SHP77 (cell line): ENCODE measurements around the gene PRELID2.
"Not testable (repeated sequence)": the region's sequence is repeated elsewhere in the genome, so short reads cannot be mapped to it uniquely, and the experiment has no call there.

Experiments used
- DNase-seq, 2 experiments: peaks; one replicate each; lab custom pipeline; 2025; lab: John Stamatoyannopoulos, UW

PRELID2 gene

DNA sequence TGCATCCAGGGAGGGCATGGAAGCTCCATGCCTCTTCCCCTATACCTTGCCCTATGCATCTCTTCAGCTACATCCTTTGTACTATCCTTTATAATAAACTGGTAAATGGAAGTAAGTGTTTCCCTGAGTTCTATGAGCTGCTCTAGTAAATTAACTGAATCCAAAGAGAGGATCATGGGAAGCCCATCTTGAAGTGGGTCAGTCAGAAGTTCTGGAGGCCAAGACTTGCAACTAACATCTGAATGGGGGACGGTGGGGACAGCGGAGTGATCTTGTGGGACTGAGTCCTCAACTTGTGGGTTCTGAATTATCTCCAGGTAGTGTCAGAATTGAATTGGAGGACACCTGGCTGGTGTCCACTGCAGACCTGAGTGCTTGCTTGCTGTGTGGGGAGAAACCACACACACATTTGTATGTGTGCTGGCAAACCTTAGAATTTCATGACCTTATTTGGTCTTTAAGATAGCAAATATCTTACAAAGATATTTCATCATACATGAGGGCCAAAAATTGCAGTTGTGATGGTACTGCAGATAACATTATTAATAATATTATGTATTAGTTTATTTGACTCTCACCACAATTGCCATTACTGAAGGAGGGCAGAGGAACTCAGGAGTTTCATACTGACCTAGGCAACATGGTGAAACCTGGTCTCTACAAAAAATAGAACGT is 5.5 kb upstream of the PRELID2 start:
- DNase-seq = no peak

DNA sequence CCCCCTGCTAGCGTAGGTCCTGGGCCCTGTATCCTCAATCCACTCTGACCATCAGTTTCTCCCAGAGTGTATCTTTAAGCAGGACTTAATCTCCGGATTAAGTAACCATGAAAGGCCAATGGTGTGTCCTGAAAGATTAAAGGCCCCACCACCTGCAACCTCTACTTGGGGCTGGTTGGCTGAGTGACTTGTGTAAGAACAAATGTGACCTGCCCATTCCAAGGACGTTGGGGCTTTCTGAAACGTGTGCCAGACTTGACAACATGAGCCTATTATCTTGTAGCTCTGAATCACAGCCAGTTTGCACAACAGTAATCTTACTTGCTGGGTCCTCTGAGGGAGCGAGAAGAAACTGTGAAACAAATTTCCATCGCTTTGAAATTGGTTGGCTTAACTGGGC is 3.1 kb upstream of the PRELID2 start:
- DNase-seq = no peak

DNA sequence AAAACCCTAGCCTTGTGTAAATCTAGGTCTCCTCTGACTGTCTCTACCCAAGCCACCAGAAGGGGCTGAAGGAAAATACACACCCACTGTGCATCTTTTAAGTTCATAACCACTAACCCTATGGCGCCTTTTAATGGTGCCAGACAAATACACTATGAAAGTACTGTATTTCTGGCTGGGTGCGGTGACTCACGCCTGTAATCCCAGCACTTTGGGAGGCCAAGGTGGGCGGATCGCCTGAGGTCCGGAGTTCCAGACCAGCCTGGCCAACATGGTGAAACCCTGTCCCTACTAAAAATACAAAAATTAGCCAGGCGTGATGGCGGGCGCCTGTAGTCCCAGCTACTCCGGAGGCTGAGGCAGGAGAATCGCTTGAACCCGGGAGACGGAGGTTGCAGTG is 1.1 kb upstream of the PRELID2 start:
- DNase-seq = not testable (repeated sequence)

DNA sequence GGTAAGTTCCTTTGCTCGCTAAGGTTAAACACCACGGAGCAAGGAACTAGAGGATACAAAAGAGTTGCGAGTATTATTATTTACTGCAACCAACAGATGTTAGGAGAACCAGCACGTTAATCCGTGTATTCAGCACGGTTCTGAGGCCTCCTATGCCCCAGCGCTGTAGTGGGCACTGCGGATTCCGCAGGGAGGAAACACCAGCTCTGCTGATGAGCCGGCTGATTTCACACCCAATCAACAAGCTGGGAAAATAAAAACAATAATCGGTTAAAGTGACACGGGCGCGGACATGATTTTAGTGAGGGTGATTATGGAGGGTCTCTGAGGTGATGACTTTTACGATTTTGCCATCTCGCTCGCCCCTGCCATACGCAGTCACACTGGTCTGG is 702 bp upstream of the PRELID2 start:
- DNase-seq = no peak

DNA sequence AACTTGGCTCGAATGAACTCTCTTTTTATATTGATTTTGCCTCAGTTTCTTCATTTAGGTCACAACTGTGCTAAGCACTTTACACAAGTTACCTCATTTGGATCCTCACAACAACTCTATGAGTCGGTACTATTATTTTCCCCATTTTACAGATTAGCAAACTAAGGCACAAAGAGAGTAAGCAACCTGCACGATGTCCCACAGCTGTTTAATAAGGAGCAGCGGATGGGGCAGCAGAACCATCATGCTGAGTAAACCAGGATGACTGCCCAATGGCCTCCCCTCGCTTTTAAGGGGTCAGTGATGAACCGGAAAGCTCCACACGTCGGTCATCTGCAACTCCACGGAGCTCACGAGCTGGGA is 607 bp downstream of the PRELID2 start:
- DNase-seq = no peak

DNA sequence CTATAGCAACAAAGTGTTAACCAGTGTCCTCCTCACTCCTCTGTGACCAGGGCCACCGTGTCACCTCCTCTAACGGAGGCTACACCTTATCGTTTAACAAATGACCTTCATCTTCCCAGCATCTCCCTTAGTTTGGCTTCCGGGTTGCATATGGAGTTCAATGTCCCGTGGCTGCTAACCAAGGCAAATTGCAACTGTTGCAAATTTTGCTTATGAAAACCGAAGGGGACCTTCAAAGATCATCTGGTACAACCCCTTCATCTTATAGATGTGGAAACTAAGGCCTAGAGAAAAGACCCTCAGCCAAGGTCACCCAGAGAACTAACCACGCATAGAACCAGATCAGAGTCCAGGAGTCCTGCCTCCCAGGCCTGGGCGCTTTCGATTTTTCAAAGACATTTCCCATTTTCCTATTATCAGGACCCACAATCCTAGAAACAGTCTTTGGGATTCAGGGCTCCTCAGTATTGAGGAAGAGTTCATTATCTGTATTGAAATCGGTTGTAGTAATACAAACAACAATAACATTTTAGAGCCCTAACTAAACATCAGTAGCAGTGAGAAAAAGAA is 1.4 kb downstream of the PRELID2 start:
- DNase-seq = no peak

DNA sequence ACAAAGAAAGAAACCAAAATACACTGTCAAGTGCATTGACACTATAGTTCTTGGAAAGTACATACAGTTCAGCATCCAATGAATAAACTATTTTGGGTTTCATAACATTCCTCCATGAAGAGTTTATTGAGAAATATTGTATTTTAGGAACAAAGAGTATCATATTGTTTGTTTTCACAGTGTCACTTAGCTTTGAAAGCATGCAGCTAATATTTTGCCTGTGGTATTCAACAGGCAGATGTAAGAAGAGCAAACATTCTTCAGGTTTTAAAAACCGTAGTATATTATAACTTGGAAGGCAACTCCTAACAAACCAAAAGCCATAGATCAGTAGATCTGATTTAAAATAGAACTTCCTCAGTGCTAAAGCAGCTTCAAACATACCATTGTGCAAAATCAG is 4.5 kb downstream of the PRELID2 start:
- DNase-seq = no peak

DNA sequence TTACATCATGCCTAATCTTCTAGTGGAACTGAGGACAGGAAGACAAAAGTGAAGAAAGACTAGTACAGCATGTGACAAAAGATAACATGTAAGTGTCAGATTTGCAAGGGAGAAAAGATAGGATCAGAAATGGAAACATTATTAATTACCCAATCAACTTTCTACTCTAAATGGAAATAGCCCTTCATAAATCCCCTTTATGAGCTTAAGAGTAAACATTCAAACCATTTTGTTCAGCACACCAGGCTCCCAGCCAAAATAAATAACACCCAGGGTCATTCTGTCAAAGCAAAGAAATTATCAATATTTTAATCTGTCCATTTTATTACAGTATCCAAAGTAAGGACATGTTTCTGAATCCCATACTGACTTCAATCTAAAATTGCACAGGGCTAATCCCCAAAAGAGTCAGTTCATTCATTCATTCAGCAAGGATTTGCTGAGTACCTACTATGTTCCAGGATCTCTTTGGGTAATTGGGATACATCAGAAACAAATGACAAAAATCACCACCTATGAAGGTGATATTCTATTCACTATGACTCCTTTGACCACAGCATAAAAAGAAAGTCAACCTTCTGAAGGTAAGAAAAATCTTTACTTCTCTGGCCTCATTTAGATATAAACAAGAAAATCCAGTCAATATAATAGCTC is 5.3 kb downstream of the PRELID2 start:
- DNase-seq = peak; percentile 15 to 25

DNA sequence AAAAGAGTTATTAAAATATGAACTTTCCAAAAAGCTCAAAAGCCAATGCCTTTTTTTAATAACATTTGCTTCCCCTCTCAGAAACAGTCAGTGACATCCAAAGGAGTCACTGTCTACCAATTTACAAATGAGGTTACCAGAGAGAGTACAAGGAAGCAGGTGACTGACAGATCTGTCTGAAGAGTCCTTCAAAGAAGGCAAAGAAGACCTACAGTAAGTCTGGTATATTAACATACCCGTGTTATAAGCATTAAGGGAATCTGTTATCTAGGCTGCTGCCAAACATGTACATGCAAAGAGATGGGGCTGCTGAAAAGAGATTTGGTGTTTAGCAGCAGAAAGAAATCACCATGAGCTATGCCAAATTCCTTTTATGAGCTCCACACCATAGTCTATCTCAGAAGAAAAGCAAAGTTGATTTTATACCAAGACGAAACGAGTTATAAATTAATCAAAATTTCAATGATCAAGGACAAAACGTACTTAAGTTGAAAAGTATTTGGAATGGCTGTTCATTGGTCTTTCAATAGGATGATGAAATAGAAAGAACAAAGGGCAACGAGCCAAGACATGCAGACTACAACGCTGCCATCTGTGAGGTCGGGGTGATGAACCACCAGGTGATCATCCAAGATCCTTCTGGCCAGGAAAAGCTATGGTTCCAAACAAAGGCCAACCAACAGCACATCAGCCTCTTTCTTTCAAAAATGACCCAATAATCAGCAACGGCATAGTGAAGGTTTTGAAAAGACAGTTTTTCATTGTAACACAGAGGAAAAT is 8.1 kb downstream of the PRELID2 start:
- DNase-seq = peak in 1 of 2 experiments; percentile 22

DNA sequence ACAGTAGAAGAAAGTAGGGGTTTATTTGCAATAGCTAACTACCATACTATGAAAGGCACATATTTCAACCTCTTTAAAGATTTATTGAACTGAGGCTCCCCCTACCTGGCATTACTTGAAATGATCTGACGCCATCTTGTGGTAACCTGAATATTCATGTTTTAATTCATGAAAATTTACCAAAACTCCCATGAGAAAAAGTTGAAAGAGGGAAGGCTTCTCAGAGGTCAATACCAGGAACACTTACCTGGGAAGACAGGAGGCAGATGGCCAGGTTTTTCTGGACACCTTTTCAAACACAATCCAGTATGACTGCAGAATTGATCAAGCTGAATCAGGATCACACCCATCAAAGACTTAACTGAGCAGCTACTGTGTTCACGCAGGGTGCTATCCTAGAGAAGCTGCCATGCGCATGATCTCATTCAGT is 9.4 kb downstream of the PRELID2 start:
- peak; percentile 36 to 56 for DNase-seq

DNA sequence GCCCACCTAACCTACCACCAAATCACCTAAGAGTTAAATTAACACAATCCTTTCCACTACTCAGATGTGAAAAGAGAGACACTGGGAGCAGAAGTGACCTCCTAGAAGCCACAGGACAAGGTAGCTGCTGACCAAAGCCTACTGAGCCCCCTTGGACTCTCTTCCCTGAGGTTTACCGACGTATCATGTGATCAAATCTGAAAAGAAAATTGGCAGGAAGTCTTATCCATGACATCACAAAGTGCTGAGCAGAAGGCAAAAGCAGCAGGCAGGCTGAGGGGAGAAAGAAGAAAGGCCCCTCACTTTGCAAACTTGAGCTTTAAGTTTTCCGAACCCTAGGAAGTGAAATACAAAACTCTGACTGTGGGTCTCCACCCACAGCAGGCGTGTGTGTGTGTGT is 11.1 kb downstream of the PRELID2 start:
- no peak for DNase-seq

DNA sequence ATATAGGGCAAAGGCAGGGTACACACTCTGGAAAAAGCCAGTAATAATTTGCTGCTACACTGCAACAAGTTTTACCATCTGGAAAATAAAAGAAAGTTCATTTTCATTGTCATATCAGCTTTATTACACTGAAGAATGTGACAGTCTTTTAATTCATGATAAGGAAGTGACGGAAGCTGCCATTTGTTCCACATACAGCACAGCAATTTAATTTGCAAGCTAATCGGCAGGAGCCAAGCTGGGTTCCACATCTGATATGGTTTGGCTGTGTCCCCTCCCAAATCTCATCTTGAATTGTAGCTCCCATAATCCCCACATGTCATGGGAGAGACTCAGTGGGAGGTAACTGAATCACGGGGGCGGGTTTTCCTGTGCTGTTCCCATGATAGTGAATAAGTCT is 16.5 kb downstream of the PRELID2 start:
- DNase-seq = no peak

DNA sequence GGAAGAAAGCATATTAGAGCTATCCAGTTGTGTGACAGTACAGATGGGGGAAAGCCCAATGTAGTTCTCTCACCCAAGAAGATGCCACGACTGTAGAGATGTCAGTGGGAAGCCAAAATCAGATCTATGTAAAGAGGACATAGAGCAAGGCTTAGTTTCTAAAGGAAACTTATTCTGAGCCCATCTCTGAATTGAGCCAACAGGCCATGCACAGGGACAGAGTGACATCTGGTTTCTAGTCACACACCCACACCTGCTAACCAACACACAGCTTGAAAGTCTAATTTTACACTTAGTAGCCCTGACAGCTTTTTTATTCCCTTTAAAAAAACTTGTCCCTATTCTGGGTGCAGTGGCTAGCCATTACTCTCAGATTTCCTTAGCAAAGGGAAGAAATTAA is 22.3 kb downstream of the PRELID2 start:
- DNase-seq = no peak

DNA sequence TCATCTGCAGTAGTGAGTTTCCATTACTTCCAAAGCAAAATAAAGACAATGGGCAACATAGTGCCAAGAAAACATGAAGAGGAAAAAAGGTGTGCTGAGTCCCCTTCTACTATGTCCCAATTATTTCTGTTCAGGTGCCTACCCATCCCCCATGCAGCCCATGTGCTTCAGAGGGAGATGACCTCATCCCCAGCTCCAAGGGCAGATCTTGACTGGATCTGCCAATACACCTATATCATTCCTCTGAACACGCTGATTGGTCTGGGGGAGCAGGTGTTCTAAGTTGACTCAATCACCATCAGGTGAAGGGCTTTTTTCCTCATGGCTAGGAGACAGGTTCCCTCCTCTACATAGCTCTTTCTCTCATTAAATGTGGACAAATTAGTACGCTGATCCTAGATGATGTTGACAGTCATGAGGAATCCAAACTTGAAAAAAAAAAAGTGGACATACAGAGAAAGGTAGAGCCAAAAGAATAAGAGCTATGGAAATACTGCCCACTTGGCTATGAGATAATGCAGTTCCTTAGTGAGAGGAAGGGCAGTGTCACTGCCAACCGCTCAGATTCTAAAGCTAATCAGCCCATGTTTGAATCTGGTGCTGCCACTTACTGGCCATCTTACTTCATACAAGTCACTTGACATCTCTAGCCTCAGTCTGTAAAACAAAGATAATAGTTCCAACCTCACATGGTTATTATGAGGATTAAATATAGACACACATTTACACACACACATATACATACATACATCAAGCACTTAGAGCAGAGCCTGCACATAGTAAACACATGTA is 23.1 kb downstream of the PRELID2 start:
- DNase-seq = peak in 1 of 2 experiments; percentile 35

DNA sequence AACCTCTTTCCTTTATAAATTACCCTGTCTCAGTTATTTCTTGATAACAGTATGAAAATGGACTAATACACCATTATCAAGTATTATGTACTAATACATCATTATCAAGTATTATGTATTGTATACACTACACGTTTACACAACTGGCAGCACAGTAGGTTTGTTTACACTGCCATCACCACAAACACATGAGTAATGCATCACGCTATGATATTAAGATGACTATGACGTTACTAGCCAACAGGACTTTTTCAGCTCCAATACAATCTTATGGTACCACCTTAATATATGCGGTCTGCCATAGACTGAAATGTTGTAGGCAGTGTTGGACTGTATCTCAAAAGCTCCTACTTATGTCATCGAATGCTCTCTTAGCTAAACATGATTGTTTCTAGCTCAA is 28.2 kb downstream of the PRELID2 start:
- DNase-seq = no peak

DNA sequence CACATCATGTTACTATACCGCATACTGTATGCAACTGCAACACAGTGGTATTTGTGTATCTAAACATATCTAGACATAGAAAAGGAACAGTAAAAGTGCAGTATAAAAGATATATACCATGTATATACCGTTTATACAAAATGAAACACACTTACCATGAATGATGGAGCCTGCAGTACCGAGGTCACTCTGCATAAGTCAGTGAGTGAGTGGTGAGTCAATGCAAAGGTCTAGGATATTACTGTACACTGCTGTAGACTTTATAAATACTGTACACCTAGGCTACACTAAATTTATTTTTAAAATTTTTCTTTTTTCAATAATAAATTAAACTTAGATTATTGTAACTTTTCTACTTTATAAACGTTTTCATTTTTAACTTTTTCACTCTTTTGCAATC is 29.3 kb downstream of the PRELID2 start:
- DNase-seq = no peak

DNA sequence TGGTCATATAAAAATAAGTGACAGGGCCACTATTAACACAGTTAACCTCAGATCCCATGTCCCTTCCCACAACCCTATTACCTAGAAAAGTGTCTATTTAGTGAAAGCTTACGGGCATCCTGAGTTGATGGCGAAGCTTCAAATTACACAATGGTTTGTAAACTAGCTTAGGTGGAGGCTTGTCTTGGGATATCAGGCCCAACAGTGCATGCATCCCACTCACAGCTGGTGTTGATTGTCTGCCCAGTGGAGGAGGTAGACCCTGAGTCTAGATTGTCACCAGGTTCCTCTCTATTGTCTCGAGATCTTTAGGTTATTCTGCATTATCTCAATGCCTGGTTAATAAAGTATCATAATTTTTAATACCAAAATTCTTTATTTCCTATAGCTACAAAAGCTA is 30.4 kb downstream of the PRELID2 start:
- no peak for DNase-seq

DNA sequence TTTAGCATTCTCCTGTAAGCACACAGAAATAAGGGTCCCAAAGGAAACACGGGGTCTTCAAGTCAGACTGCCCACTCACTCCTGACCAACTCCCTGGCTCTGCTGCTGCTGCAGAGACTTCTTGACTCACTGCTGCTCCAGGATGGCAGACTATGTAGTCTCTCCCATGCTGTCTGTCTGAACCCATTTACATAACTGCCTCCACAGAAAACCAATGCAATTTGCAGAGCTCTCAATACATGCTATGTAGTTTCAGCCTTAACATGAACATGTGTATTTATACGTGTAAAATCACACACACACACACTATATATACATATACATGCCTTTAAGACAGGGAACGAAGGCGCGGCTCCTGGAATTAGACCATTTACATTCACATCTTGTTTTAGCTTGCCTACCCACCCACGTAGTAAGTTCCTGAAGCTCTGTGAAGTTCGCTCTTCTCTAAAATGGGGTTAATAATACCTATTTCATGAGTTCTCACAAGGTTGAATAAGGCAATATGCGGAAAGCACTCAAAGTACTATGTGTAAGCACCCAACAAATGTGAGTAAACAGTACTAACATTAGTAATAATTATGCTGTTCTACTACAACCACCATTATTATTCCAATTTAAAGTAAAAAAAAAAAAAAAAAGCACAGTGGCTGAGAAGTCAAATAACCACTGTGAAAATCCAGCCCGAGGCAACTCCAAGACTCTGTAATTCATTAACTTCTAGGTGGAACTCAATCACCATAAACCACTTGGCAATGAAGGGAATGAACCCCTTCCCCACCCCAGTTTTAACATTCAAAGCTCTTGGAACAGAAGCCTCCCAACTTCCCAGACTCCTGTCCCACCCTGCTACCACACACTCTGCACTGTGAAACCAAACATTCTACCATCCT is 31.8 kb downstream of the PRELID2 start:
- DNase-seq = no peak

DNA sequence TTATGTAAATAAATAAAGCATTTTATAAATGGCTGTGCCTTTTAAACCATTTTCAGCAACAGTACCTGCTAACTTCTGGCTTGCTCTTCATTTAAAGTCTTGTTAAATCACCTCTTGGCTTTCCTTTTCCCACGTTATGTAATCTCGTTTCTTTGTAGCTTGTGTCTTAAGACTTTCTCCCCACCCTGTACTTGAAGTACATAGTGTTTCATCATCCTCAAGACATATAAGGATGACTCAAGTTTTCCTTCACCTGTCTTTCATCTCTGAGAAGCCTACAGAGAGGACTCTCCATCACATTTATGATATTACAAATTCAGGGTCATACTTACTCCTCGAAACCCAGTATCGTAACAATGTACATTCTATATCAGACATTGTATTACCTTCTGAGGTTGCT is 33.9 kb downstream of the PRELID2 start:
- no peak for DNase-seq

DNA sequence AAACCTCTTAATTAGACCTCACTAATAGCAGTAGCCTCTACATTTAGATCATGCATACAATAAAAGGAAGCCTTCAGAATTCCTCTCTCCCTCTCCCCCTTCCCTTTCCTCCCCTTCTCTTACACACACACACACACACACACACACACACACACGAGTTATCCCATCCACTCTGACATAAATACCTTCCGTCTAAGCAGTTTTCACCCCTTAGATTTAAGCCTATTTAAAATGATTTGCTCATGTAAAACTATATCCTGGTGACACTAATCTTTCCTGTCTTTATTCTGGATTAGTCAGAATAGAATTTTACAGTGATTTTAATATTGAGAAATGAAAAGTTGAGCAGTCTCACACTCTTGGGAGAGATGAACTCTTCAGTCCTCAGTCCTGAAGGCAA is 35.0 kb downstream of the PRELID2 start:
- DNase-seq = no peak

DNA sequence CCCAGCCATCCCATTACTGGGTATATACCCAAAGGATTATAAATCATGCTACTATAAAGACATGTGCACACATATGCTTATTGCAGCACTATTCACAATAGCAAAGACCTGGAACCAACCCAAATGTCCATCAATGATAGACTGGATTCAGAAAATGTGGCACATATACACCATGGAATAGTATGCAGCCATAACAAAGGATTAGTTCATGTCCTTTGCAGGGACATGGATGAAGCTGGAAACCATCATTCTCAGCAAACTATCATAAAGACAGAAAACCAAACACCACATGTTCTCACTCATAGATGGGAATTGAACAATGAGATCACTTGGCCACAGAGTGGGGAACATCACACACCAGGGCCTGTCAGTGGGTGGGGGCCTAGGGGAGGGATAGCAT is 36.6 kb downstream of the PRELID2 start:
- DNase-seq = not testable (repeated sequence)
